HepG2 (cell line): ENCODE measurements around the gene FAM170B. TPM values are rescaled to one million over a fixed set of nuclear protein-coding genes. Genes with fewer than 3 reads are reported as not detected.

Experiments
- ATAC-seq: fragments of 200-7000 bp; cut with Tn5 transposase; 3 replicates; pipeline ENCODE4 v1.9.1; 2020; ENCODE audit warnings: mild to moderate bottlenecking, moderate library complexity
- BruUV-seq: library from RNA; stranded (reverse); fragments of 400-500 nt; replicated peaks from 2 replicates; lab custom pipeline; 2021; lab: Mats Ljungman, UMichigan
- CTCF ChIA-PET: fragments of 300-600 bp; formaldehyde crosslinking; extraction: SDS; loops from one replicate; lab custom pipeline; 2021; ENCODE audit warnings: low total read pairs, inconsistent platforms, low intra/inter-chr PET ratio; lab: Yijun Ruan, JAX
- POLR2A ChIA-PET: fragments of 350-600 bp; sonication (Branson Sonifier 250); formaldehyde crosslinking; loops from one replicate; lab custom pipeline; 2020; ENCODE audit warnings: antibody characterized with exemption, inconsistent platforms; lab: Yijun Ruan, JAX
- DNase-seq: peaks from one replicate; pipeline ENCODE4 v3.0.0-alpha.2; 2015; ENCODE audit warnings: low spot score
- FAIRE-seq: peaks from 3 replicates; lab custom pipeline; 2011; peaks lifted over from hg19 to GRCh38; lab: Jason Lieb, UNC
- H2AFZ ChIP-seq: one replicate; pipeline ENCODE4 v1.6.1; 2011; ENCODE audit warnings: low read length, inconsistent platforms
- H3K27ac ChIP-seq: fragments of 300-600 bp; 3 replicates; pipeline ENCODE4 v1.8.0; 2011; ENCODE audit warnings: mixed run types, mild to moderate bottlenecking, mixed read lengths, low read length, inconsistent platforms; ENCODE audit not compliant: insufficient read depth; ENCODE audit errors: extremely low read length
- H3K27me3 ChIP-seq, 2 experiments: fragments of 200-600 bp in 1 of 2; 2 replicates in 1 of 2; 3 replicates in 1 of 2; pipeline versions ENCODE4 v1.6.0 to v1.8.0; 2011; ENCODE audit warnings: low read length in 2 of 2, mild to moderate bottlenecking in 2 of 2, moderate library complexity in 2 of 2, inconsistent platforms in 1 of 2; ENCODE audit not compliant: insufficient read depth in 2 of 2, control insufficient read depth in 1 of 2
- H3K36me3 ChIP-seq, 2 experiments: fragments of 200-600 bp in 1 of 2; replicated peaks in 1 of 2; 2 replicates in 1 of 2; 3 replicates in 1 of 2; pipeline versions ENCODE4 v1.5.1 to v1.8.0; 2011; ENCODE audit warnings: low read length in 2 of 2, inconsistent platforms in 1 of 2; ENCODE audit not compliant: insufficient read depth in 2 of 2, control insufficient read depth in 1 of 2
- H3K4me1 ChIP-seq: 2 replicates; pipeline ENCODE4 v1.5.1; 2012; ENCODE audit warnings: low read length, inconsistent platforms; ENCODE audit not compliant: insufficient read depth
- H3K4me2 ChIP-seq: 2 replicates; pipeline ENCODE4 v1.6.0; 2011; ENCODE audit warnings: low read depth, low read length, inconsistent platforms
- H3K4me3 ChIP-seq, 3 experiments: fragments of 200-600 bp in 1 of 3; sonication (generic), shearing (Covaris generic) in 1 of 3; replicated peaks in 1 of 3; 2 replicates each; pipeline ENCODE4 v1.5.1; 2011 to 2016; ENCODE audit warnings: low read length in 3 of 3, inconsistent platforms in 2 of 3, low read depth in 2 of 3, mild to moderate bottlenecking in 2 of 3, control low read depth in 1 of 3, mixed read lengths in 1 of 3; ENCODE audit not compliant: insufficient read depth in 1 of 3
- H3K79me2 ChIP-seq: one replicate; pipeline ENCODE4 v1.6.1; 2011; ENCODE audit warnings: low read length, inconsistent platforms; ENCODE audit not compliant: insufficient read depth
- H3K9ac ChIP-seq: 2 replicates; pipeline ENCODE4 v1.6.0; 2011; ENCODE audit warnings: mild to moderate bottlenecking, low read depth, low read length, inconsistent platforms; ENCODE audit not compliant: insufficient read depth
- H3K9me3 ChIP-seq: 2 replicates; pipeline ENCODE4 v1.5.1; 2012; ENCODE audit warnings: mild to moderate bottlenecking, low read length
- H4K20me1 ChIP-seq: 2 replicates; pipeline ENCODE4 v1.6.0; 2011; ENCODE audit warnings: inconsistent platforms, mild to moderate bottlenecking, low read length, moderate library complexity; ENCODE audit not compliant: insufficient read depth
- AGO2 ChIP-seq: fragments of 200-400 bp; formaldehyde crosslinking; optimal IDR thresholded peaks from 2 replicates; pipeline ENCODE3; 2017; ENCODE audit warnings: mild to moderate bottlenecking, low read depth, low read length, moderate library complexity
- FOXO1 ChIP-seq: sonication (generic); formaldehyde crosslinking; IDR thresholded peaks from 2 replicates; pipeline ENCODE4 v1.4.0; 2020; ENCODE audit warnings: missing genetic modification reagents
- KDM6A ChIP-seq: IDR thresholded peaks from 2 replicates; pipeline ENCODE4 v1.6.1; 2016; ENCODE audit warnings: low read depth
- RAD51 ChIP-seq: fragments of 450-650 bp; IDR thresholded peaks from 2 replicates; pipeline ENCODE4 v1.6.1; 2016; ENCODE audit warnings: borderline replicate concordance
- RFX5 ChIP-seq: IDR thresholded peaks from 2 replicates; pipeline ENCODE4 v1.6.1; 2011; ENCODE audit warnings: low read depth, low read length, improper control_type of control experiment
- SMC3 ChIP-seq: IDR thresholded peaks from 2 replicates; pipeline ENCODE4 v1.6.1; 2011; ENCODE audit warnings: low read length, improper control_type of control experiment
- TFDP1 ChIP-seq: IDR thresholded peaks from 2 replicates; pipeline ENCODE4 v1.6.1; 2016; ENCODE audit warnings: missing compliant biosample characterization, missing genetic modification reagents, borderline replicate concordance
- ZNF121 ChIP-seq: sonication (generic); formaldehyde crosslinking; IDR thresholded peaks from 2 replicates; pipeline ENCODE4 v1.5.0; 2020; ENCODE audit warnings: mild to moderate bottlenecking, missing genetic modification reagents
- ZNF280D ChIP-seq: sonication (generic); formaldehyde crosslinking; IDR thresholded peaks from 2 replicates; pipeline ENCODE4 v1.5.1; 2020; ENCODE audit warnings: mild to moderate bottlenecking, missing genetic modification reagents
- ZNF382 ChIP-seq: sonication (generic); formaldehyde crosslinking; IDR thresholded peaks from 2 replicates; pipeline ENCODE4 v1.5.0; 2020; ENCODE audit warnings: missing genetic modification reagents, mild to moderate bottlenecking, borderline replicate concordance
- WGBS: methylation state at CpG from one replicate; pipeline ENCODE4 v1.1.6; 2017; ENCODE audit warnings: low lambda C conversion rate; 5-methylcytosine and 5-hydroxymethylcytosine counted together
- in situ Hi-C: cut with HindIII; loops from 2 replicates; pipeline ENCODE4 v1.10.0; 2017; ENCODE audit warnings: low pct_unique_long_range_greater_than_20kb; ENCODE audit not compliant: extremely low pct_ligation_motif_present
- intact Hi-C: fragments of 100-400 bp; cut with micrococcal nuclease; formaldehyde crosslinking; loops from one replicate; pipeline ENCODE4 v1.10.0; 2022; ENCODE audit not compliant: unreplicated experiment
- polyA plus RNA-seq, 8 experiments: library from polyadenylated mRNA; depleted of rRNA in 3 of 8; stranded (reverse) in 7 of 8; unstranded in 1 of 8; fragments of >200 nt; fragmentation: Illumina TruSeq in 4 of 8; extraction: Trizol in 4 of 8; gene quantifications; 2 replicates each; pipeline versions ENCODE4 v1.2.1 to v1.2.3, GENCODE V29; 2011 to 2016; ENCODE audit warnings: low read depth in 4 of 8, missing spikeins in 1 of 8, mixed read lengths in 1 of 8; ENCODE audit not compliant: insufficient read depth in 1 of 8
- total RNA-seq, 5 experiments: library from RNA; depleted of rRNA; stranded (reverse); fragments of >200 nt; fragmentation: Illumina TruSeq; extraction: Trizol; gene quantifications; 2 replicates each; pipeline ENCODE4 v1.2.3, GENCODE V29; 2016; ENCODE audit warnings: low read depth in 1 of 5
- TF ChIP-seq, protein P1 (sequence below): sonication (generic); formaldehyde crosslinking; IDR thresholded peaks from 2 replicates; pipeline ENCODE4 v1.9.0; 2021; ENCODE audit warnings: missing genetic modification reagents, mild to moderate bottlenecking, borderline replicate concordance

Gene FAM170B
- total and polyA plus RNA-seq, 2 of the 13 experiments (the other 11 are each of a cell fraction or from before 2014, with no cell fraction given): not detected

GRCh38 chr10:49166484-49167400, 32.9 kb upstream of the FAM170B start:
- intact Hi-C loops: no loop called here
- TF ChIP-seq FOXO1 (no peak), ZNF382 (no peak), ZNF121 (no peak), TFDP1 (CRISPR knock-in tag) (no peak), RAD51 (no peak), RFX5 (no peak), AGO2 (no peak), SMC3 (no peak), KDM6A (no peak), ZNF280D (CRISPR knock-in tag) (no peak)
- TF ChIP-seq, protein P1, sequence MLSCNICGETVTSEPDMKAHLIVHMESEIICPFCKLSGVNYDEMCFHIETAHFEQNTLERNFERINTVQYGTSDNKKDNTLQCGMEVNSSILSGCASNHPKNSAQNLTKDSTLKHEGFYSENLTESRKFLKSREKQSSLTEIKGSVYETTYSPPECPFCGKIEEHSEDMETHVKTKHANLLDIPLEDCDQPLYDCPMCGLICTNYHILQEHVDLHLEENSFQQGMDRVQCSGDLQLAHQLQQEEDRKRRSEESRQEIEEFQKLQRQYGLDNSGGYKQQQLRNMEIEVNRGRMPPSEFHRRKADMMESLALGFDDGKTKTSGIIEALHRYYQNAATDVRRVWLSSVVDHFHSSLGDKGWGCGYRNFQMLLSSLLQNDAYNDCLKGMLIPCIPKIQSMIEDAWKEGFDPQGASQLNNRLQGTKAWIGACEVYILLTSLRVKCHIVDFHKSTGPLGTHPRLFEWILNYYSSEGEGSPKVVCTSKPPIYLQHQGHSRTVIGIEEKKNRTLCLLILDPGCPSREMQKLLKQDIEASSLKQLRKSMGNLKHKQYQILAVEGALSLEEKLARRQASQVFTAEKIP: no peak

More at GRCh38 chr10:49166484-49167400, 32.9 kb upstream of the FAM170B start:
- ATAC-seq (no peak), DNase-seq (no peak), FAIRE-seq (no peak)
- no peak overlapping the region for H3K9ac ChIP-seq
- no peaks in the 10 kb centered on the region for H3K9me3 ChIP-seq
- no peaks in the 10 kb centered on the region for H4K20me1 ChIP-seq
- in situ Hi-C loops: loop anchor here (5.0 to 10.0 kb wide), 3 partner anchors 189 to 512 kb away; no protein-coding TSS in a partner anchor
- CTCF ChIA-PET: no interaction called here
- no peaks in the 10 kb centered on the region for H3K36me3 ChIP-seq
- H3K4me1 ChIP-seq: no peaks in the 10 kb centered on the region
- H3K27me3 ChIP-seq: no peaks in the 10 kb centered on the region; a peak in 1 of 5 replicates
- POLR2A ChIA-PET: no interaction called here
- no TSS peak for BruUV-seq
- H3K27ac ChIP-seq: no peak overlapping the region
- H2AFZ ChIP-seq: no peak overlapping the region
- no peaks in the 10 kb centered on the region for H3K79me2 ChIP-seq
- 31% methylated on average over 4 of the region's 14 CpGs for WGBS
- H3K4me2 ChIP-seq: no peak overlapping the region
- no peak overlapping the region for H3K4me3 ChIP-seq
